ENCODE measurements around the gene ARHGAP25. TPM values are rescaled to one million over a fixed set of nuclear protein-coding genes. Genes with fewer than 3 reads are reported as not detected.

Gene ARHGAP25
- total RNA-seq, 2 experiments from 2014 or later: 90.2 to 126 TPM

DNA sequence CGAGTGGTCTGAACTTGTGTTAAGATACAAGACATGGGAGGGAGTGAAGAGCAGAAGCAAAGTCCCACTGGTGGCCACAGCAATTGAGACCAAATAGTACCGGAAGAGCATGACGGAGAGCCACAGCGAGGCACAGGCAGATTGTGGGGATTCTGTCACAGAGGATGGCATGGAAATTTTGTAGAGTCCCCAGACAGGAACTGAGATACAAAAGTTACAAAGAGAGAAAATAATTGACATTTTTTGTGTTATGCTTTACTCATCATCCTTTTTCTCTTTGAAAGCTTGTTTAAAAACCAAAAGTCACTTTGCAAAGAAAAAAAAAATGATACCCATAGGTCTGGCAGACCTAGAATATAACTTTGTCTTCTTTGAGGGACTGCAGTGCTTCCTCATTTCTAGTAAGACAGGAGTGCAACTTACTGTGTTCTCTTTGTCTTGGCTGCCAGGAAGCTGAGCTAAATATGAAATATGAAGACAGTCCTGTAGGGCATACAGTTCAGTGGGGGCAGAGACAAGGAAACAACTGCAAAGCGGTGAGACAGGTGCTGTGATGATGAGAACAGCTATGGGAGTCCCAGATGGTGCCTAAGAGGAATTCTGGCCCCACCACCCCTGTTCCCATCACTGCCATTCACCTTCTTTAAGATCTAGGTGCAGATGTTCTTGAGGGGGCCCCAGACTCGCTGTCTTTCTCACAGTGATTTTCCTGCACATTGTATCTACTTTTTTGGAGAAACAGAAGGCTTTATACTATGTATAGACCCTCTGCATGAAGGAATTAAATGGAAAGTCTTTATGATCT lies 5.2 kb downstream of the ARHGAP25 start:
- ATAC-seq: peak; percentile 17
- no peak overlapping the region for H3K4me3 Mint-ChIP-seq
- H3K27ac Mint-ChIP-seq: peak overlapping the region; percentile 90
- peaks cover 64% of the 10 kb centered on the region for H3K4me1 Mint-ChIP-seq
- H3K9me3 Mint-ChIP-seq (ENCODE audit: low read depth): no peaks in the 10 kb centered on the region
- peaks cover 65% of the 10 kb centered on the region for H3K36me3 Mint-ChIP-seq
- peak; percentile 42 for DNase-seq
- CTCF ChIA-PET: interaction anchor here (0.7 to 8.4 kb wide), 11 partner anchors 11 to 169 kb away, joined by 3 to 117 read pairs (median 9); no protein-coding TSS in a partner anchor
- H3K27me3 Mint-ChIP-seq: no peaks in the 10 kb centered on the region

DNA sequence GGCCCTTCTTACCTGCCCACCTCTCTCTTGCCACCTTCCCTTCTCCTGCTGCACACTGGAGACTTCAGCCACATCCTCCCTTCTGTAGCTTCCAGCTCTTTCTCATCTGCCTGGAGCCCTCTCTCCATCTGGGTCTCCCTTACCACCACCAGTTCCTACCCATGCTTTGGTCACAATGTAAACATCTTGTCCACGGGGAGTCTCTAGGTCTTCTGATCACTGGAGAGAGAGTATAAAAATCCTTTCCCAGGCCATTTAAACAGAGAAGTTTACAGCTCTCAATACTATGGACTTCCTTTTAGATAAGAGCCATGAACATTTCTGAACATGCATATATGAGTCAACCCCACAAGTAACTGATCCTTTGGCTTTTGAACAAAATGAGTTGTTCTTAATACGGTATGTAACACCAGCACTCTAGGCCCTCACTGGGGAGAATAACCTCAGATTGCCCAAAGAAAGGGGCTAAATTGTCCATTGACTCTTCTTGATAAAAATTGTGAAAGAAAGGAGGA lies 5.8 kb downstream of the ARHGAP25 start:
- Mint-ChIP-seq H3K27me3 (no peaks in the 10 kb centered on the region), H3K4me3 (no peak overlapping the region), H3K36me3 (peaks cover 71% of the 10 kb centered on the region), H3K27ac (peak overlapping the region; percentile 90), H3K9me3 (ENCODE audit: low read depth) (no peaks in the 10 kb centered on the region), H3K4me1 (peaks cover 70% of the 10 kb centered on the region)
- peak; percentile 50 for ATAC-seq
- DNase-seq: peak; percentile 40
- CTCF ChIA-PET: interaction anchor here (0.7 to 8.4 kb wide), 14 partner anchors 8 to 277 kb away, joined by 3 to 117 read pairs (median 8); no protein-coding TSS in a partner anchor

DNA sequence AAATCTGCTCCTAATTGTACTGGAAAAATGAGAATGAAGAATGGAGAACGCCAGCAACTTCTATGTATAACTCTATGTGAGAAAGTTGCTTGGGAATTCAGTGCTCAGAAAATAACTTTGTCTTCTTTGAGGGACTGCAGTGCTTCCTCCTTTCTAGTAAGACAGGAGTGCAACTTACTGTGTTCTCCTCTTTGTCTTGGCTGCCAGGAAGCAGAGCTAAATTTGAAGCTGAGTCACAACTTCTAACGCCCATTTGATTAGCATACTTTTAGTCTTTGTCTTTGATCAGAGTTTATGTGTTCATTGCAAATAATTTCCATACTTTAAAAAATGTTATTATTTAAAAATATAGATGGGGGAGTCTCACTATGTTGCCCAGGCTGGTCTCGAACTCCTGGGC lies 6.6 kb downstream of the ARHGAP25 start:
- Mint-ChIP-seq H3K36me3 (peaks cover 75% of the 10 kb centered on the region), H3K9me3 (ENCODE audit: low read depth) (no peaks in the 10 kb centered on the region), H3K4me3 (no peak overlapping the region), H3K4me1 (peaks cover 78% of the 10 kb centered on the region), H3K27me3 (no peaks in the 10 kb centered on the region), H3K27ac (peak overlapping the region; percentile 90)
- no peak for ATAC-seq
- CTCF ChIA-PET: interaction anchor here (1.1 to 8.4 kb wide), 13 partner anchors 9 to 278 kb away, joined by 3 to 117 read pairs (median 9); no protein-coding TSS in a partner anchor
- peak; percentile 43 for DNase-seq

DNA sequence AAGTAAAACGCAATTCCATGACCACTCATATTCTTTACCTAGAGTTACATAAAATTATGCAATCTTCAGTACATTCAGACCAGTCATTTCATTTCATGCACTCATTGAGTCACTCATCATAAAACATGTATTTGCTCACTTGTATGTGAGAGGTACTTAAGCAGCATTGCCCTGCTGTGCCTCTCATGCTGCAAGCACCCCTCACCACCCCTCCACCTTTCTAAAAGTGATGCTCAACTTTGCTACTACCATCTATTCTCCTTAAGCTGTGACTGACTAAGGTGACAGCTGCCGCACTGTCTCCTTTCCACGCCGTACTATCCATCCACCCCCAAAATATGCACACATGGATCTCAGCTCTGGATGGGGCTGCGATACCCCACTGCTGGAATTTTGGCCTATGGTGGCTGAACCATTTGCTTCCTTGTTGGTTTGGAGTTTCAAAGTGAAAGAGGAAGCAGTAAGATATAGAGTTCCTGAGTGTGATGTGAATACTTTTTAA lies 7.2 kb downstream of the ARHGAP25 start:
- Mint-ChIP-seq H3K36me3 (peaks cover 73% of the 10 kb centered on the region), H3K27me3 (no peaks in the 10 kb centered on the region), H3K9me3 (ENCODE audit: low read depth) (no peaks in the 10 kb centered on the region), H3K27ac (peak overlapping the region; percentile 75), H3K4me1 (peaks cover 81% of the 10 kb centered on the region), H3K4me3 (peak overlapping the region; percentile 61)
- CTCF ChIA-PET: interaction anchor here (0.8 to 8.4 kb wide), 14 partner anchors 10 to 279 kb away, joined by 3 to 117 read pairs (median 9); no protein-coding TSS in a partner anchor
- DNase-seq (peak; percentile 29), ATAC-seq (no peak)

DNA sequence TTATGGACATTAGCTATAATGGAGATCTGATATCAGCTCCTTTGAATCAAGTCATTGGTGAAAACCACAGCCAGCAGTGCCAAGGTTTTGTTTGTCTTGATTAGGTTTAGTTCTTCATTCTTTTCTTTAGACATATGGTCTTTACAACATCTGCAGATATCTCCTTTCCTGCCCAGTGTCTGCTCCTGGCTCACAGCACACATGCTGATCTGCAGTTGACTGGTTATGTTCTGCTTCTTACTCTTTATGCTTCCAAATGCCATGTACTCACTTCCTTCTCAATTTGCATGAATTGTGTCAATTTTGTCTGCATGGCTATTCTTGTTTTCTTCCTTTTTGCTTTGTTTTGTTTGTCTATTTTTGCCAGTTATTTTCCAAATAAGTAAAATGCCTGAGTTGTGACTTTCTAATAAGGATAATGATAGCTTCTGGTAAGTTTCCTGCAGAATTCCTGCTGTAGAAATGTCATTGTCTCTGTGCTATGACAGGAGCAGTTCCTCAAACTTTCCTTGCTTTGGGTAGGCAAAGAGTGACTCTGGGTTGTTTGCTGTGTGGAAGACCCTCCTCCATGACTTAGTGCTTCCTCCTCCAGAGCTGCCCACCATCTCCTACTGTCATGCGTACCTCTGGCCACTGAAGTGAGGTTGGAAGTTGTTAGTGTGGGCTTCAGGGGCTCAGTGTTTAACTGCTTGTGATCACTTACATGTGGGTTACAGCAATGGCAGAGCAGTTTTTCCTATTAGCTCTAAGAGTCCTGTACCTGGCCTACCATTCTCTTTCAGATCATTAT lies 8.2 kb downstream of the ARHGAP25 start:
- Mint-ChIP-seq H3K27ac (peak overlapping the region; percentile 65), H3K9me3 (ENCODE audit: low read depth) (no peaks in the 10 kb centered on the region), H3K4me3 (peak overlapping the region; percentile 31), H3K4me1 (peaks cover 89% of the 10 kb centered on the region), H3K27me3 (no peaks in the 10 kb centered on the region), H3K36me3 (peaks cover 74% of the 10 kb centered on the region)
- ATAC-seq: no peak
- CTCF ChIA-PET: interaction anchor here (0.7 to 8.4 kb wide), 7 partner anchors 11 to 280 kb away, joined by 3 to 117 read pairs (median 11); no protein-coding TSS in a partner anchor
- peak; percentile 39 for DNase-seq

GRCh38 chr2:68743531-68743930 lies 8.9 kb downstream of the ARHGAP25 start:
- H3K9me3 Mint-ChIP-seq (ENCODE audit: low read depth): no peaks in the 10 kb centered on the region
- H3K36me3 Mint-ChIP-seq: peaks cover 72% of the 10 kb centered on the region
- DNase-seq (peak; percentile 31), ATAC-seq (no peak)
- H3K4me3 Mint-ChIP-seq: no peak overlapping the region
- H3K4me1 Mint-ChIP-seq: peaks cover 91% of the 10 kb centered on the region
- no peaks in the 10 kb centered on the region for H3K27me3 Mint-ChIP-seq
- peak overlapping the region; percentile 65 for H3K27ac Mint-ChIP-seq
- CTCF ChIA-PET: interaction anchor here (1.3 to 8.4 kb wide), 11 partner anchors 10 to 181 kb away, joined by 3 to 117 read pairs (median 6); partner anchors contain the start of gene ARHGAP25

- Mint-ChIP-seq H3K9me3 (ENCODE audit: low read depth) (no peaks in the 10 kb centered on the region), H3K4me1 (peaks cover 93% of the 10 kb centered on the region), H3K27me3 (no peaks in the 10 kb centered on the region), H3K27ac (peak overlapping the region; percentile 64), H3K36me3 (peaks cover 70% of the 10 kb centered on the region), H3K4me3 (no peak overlapping the region)
- DNase-seq (peak; percentile 28), ATAC-seq (no peak)
- CTCF ChIA-PET: interaction anchor here (0.7 to 8.4 kb wide), 18 partner anchors 9 to 303 kb away, joined by 3 to 117 read pairs (median 5); partner anchors contain the start of gene ARHGAP25
Measured at GRCh38 chr2:68744366-68744912, 9.8 kb downstream of the ARHGAP25 start.

DNA sequence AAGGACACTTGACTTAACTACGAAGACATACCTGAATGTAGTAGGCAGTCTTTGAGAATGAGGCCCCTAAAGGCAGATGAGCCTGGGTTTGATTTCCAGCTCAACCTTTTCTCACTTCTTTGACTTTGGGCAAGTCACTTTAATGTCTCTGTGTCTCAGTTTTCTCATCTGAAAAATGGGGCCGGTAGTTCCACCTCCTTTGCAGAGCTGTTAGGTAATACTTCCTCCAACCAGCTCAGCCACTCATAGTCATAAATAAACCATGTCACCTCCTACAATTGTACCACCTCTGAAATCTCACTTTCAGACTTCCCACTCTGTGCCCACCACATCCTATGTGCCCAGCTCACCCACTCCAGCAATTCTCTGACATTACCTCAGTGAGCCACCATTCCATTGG lies 10.4 kb downstream of the ARHGAP25 start:
- Mint-ChIP-seq H3K4me1 (peaks cover 90% of the 10 kb centered on the region), H3K4me3 (peak overlapping the region; percentile 14), H3K9me3 (ENCODE audit: low read depth) (no peaks in the 10 kb centered on the region), H3K36me3 (peaks cover 68% of the 10 kb centered on the region), H3K27ac (peak overlapping the region; percentile 64), H3K27me3 (no peaks in the 10 kb centered on the region)
- DNase-seq: peak; percentile 62
- ATAC-seq: peak; percentile 27
- CTCF ChIA-PET: interaction anchor here (0.7 to 8.4 kb wide), 19 partner anchors 9 to 304 kb away, joined by 3 to 117 read pairs (median 5); partner anchors contain the start of gene ARHGAP25

GRCh38 chr2:68746408-68746807 lies 11.8 kb downstream of the ARHGAP25 start:
- no peaks in the 10 kb centered on the region for H3K9me3 Mint-ChIP-seq (ENCODE audit: low read depth)
- H3K4me3 Mint-ChIP-seq: no peak overlapping the region

DNA sequence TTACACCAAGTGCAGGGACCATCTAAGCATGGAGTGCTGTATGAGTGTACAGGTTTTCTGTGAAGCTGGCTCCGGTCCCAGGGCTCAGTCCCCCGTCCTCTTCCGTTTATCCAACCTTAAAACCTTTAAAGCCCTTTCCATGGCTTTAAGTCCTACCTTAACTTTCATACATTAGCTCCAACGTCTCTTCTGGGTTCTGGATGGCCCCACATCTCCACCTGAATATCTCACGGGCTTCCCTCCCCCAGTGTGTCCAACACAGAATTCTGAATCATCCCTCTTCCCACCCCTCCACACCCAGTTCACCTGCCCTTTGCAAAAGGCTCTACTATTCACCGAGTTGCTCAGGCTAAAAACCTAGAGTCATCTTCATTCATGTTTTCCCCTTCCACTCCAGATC lies 12.8 kb downstream of the ARHGAP25 start:
- H3K36me3 Mint-ChIP-seq: peaks cover 52% of the 10 kb centered on the region
- DNase-seq (peak; percentile 38), ATAC-seq (no peak)
- H3K9me3 Mint-ChIP-seq (ENCODE audit: low read depth): no peaks in the 10 kb centered on the region
- H3K27me3 Mint-ChIP-seq: no peaks in the 10 kb centered on the region
- H3K4me3 Mint-ChIP-seq: no peak overlapping the region
- CTCF ChIA-PET: interaction anchor here (1.1 to 7.4 kb wide), 3 partner anchors 16 to 177 kb away, joined by 3 to 93 read pairs (median 33); no protein-coding TSS in a partner anchor
- H3K4me1 Mint-ChIP-seq: peaks cover 91% of the 10 kb centered on the region
- peak overlapping the region; percentile 69 for H3K27ac Mint-ChIP-seq

More at GRCh38 chr2:68746408-68746807, 11.8 kb downstream of the ARHGAP25 start:
- peak overlapping the region; percentile 64 for H3K27ac Mint-ChIP-seq
- no peak for ATAC-seq
- H3K4me1 Mint-ChIP-seq: peaks cover 88% of the 10 kb centered on the region
- CTCF ChIA-PET: interaction anchor here (1.3 to 3.7 kb wide), 4 partner anchors 13 to 37 kb away, joined by 3 to 15 read pairs (median 12); partner anchors contain the start of gene ARHGAP25
- peak; percentile 26 for DNase-seq
- H3K36me3 Mint-ChIP-seq: peaks cover 57% of the 10 kb centered on the region
- no peaks in the 10 kb centered on the region for H3K27me3 Mint-ChIP-seq

DNA sequence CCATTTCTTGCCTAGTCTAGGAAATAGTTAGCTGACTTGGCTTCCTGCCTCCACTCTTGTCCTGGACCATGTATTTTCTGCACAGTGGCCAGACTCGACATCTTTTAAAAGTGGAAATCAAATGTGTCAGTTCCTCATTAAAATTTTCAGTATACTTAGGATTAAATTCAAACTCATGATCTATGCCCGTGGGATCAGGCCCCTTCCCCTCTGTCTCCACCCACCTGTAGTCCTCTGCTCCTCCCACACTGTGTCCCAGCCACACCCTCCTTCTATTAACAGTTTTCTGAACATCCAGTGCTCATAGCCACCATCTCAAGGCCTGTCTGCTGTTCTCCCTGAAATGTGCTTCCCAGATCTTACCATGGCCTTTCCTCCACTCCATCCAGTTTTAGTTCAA lies 13.3 kb downstream of the ARHGAP25 start:
- Mint-ChIP-seq H3K27me3 (no peaks in the 10 kb centered on the region), H3K4me3 (no peak overlapping the region), H3K9me3 (ENCODE audit: low read depth) (no peaks in the 10 kb centered on the region), H3K27ac (peak overlapping the region; percentile 69), H3K4me1 (peaks cover 90% of the 10 kb centered on the region), H3K36me3 (peaks cover 49% of the 10 kb centered on the region)
- CTCF ChIA-PET: interaction anchor here (0.9 to 7.4 kb wide), 7 partner anchors 11 to 176 kb away, joined by 3 to 93 read pairs (median 4); no protein-coding TSS in a partner anchor
- ATAC-seq (no peak), DNase-seq (peak; percentile 23)

GRCh38 chr2:68748568-68748967 lies 14.0 kb downstream of the ARHGAP25 start:
- H3K4me3 Mint-ChIP-seq: no peak overlapping the region
- ATAC-seq: no peak
- no peaks in the 10 kb centered on the region for H3K9me3 Mint-ChIP-seq (ENCODE audit: low read depth)
- peaks cover 47% of the 10 kb centered on the region for H3K36me3 Mint-ChIP-seq
- peak; percentile 7 for DNase-seq
- no peaks in the 10 kb centered on the region for H3K27me3 Mint-ChIP-seq
- H3K27ac Mint-ChIP-seq: peak overlapping the region; percentile 41
- CTCF ChIA-PET: interaction anchor here (0.9 to 7.4 kb wide), 9 partner anchors 10 to 176 kb away, joined by 3 to 93 read pairs (median 4); no protein-coding TSS in a partner anchor
- H3K4me1 Mint-ChIP-seq: peaks cover 90% of the 10 kb centered on the region
